ENCODE results near the gene MPI.
"Not testable (repeated sequence)": the region's sequence is repeated elsewhere in the genome, so short reads cannot be mapped to it uniquely, and the experiment has no call there.

Gene MPI

DNA sequence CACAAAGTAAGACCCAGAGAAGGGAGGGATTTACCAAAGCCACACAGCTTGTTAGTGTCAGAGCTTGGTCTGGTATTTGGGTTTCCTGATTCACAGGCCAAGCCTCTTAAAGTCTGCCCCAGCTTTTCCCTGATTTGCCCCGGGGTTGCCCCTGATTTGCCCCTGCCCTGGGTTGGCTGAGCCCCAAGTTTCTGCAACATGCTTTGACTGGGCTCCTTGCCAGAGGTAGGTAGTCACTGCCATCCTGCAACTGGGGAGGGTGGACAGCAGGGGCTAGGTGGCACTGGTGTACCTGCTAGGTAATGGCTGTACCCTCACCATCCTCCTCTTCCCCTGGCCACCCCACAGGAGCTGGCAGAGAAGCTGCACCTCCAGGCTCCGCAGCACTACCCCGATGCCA lies 2.5 kb downstream of the MPI start:
- no peak for TF ChIP-seq POLR2A (IDR thresholded peaks at IDR 0.05; ENCODE audit: low read depth, low read length)

DNA sequence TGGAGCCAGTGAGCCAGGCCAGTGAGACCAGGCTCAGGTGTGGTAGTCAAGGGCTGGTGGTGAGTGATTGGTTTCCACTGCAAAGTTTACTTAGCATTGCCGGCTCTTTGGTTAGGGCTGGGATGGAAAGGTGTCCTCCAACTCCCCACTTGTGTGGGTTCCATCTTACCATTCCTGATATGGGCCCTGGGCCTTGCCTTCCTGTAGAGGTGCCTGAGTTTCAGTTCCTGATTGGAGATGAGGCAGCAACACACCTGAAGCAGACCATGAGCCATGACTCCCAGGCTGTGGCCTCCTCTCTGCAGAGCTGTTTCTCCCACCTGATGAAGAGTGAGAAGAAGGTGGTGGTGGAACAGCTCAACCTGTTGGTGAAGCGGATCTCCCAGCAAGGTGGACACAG lies 3.1 kb downstream of the MPI start:
- DNase-seq (ENCODE audit: insufficient read length, low spot score), result no peak
- no peak for FAIRE-seq

More for the DNA sequence above, 2.5 kb downstream of the MPI start:
- FAIRE-seq, result no peak
- no peak for DNase-seq (ENCODE audit: insufficient read length, low spot score)

GRCh38 chr15:74893627-74894026 lies 3.8 kb downstream of the MPI start:
- FAIRE-seq, result no peak
- TF ChIP-seq POLR2A (IDR thresholded peaks at IDR 0.05; ENCODE audit: low read depth, low read length), result no peak
- no peak for DNase-seq (ENCODE audit: insufficient read length, low spot score)

More for the DNA sequence above, 3.1 kb downstream of the MPI start:
- no peak for TF ChIP-seq POLR2A (IDR thresholded peaks at IDR 0.05; ENCODE audit: low read depth, low read length)

GRCh38 chr15:74894383-74894782 lies 4.5 kb downstream of the MPI start:
- not testable (repeated sequence) for DNase-seq (ENCODE audit: insufficient read length, low spot score); FAIRE-seq

DNA sequence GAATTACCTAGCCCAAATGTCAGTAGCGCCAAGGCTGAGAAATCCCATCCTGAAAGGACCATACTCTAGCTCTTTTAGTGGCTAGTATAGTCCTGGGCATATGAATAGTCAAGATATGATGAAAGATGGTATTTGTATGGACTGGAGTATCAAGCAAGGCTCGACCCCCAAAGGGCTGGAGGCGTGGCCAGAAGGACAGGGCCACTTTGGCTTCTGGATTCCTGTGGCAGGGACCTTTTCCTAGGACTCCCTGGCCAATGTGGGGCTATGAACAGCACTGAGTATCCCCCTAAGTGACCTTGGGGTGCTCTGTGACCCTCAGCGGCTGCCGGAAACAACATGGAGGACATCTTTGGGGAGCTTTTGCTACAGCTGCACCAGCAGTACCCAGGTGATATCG lies 6.0 kb downstream of the MPI start:
- DNase-seq (ENCODE audit: insufficient read length, low spot score), result no peak
- no peak for FAIRE-seq
- TF ChIP-seq POLR2A (IDR thresholded peaks at IDR 0.05; ENCODE audit: low read depth, low read length), result no peak

- no peak for TF ChIP-seq POLR2A (IDR thresholded peaks at IDR 0.05; ENCODE audit: low read depth, low read length)
- no peak for DNase-seq (ENCODE audit: insufficient read length, low spot score)
- FAIRE-seq, result no peak
These were observed 6.5 kb downstream of the MPI start for GRCh38 chr15:74896316-74896715.

DNA sequence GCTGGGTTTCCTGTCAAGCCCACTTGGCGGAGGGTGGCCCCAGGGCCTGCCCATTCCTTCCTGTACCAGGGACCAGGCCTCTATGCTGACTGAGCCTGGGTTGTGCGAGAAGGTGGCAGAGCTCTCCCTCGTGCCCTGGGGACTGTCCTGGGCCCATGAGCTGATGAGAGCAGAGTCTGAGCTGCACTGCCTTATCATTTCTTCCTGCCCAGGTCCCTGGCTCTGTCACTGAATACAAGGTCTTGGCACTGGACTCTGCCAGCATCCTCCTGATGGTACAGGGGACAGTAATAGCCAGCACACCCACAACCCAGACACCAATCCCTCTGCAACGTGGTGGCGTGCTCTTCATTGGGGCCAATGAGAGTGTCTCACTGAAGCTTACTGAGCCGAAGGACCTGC lies 7.5 kb downstream of the MPI start:
- DNase-seq (ENCODE audit: insufficient read length, low spot score) (no peak), FAIRE-seq (no peak)
- TF ChIP-seq POLR2A (IDR thresholded peaks at IDR 0.05; ENCODE audit: low read depth, low read length), result no peak

DNA sequence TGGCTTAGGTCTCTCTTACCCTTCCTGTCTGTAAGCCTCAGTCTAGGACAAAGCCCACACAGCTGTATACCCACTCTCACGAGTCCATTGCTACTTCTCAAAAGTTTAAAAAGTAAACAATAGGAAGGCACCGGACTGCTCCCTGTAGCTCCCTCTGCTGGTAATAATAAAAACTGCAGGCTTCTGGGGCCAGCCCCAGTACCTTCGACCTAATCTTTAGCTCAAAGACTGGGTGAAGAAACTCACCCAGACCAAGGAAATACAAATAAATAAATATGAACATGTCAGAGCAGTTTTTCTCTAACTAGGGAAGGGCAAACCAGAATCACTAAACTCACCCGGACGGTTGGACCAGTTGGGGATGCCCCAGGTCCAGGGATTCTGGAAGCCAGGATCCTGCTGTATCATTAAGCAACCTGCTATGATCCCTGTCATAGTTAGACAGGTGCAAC lies 11.8 kb downstream of the MPI start:
- FAIRE-seq, result no peak
- peak; percentile 51 for DNase-seq (ENCODE audit: insufficient read length, low spot score)
- TF ChIP-seq POLR2A (IDR thresholded peaks at IDR 0.05; ENCODE audit: low read depth, low read length), result no peak

- no peak for TF ChIP-seq POLR2A (IDR thresholded peaks at IDR 0.05; ENCODE audit: low read depth, low read length)
- no peak for DNase-seq (ENCODE audit: insufficient read length, low spot score)
- FAIRE-seq, result no peak
These were observed 12.6 kb downstream of the MPI start for GRCh38 chr15:74902295-74903075.

DNA sequence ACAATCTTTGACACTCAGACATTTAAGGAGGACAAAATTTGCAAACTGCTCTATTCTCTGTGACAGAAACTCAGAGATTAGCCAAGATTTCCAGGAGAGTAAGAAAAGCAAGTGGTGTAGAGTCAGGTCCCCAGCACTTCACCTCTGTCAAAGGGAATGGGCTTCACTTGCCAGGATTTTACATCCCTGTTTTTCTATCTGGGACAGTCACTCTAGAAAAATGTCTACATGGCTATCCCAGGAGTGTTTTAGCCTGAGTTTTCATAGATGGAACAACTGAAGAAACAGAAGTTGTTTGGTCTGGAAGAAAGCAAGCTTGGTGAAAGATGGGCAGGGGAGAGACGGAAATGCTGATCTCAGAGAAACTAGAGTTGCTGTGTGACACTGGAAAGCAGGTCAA lies 13.8 kb downstream of the MPI start:
- no peak for TF ChIP-seq POLR2A (IDR thresholded peaks at IDR 0.05; ENCODE audit: low read depth, low read length)
- FAIRE-seq (no peak), DNase-seq (ENCODE audit: insufficient read length, low spot score) (no peak)

GRCh38 chr15:74904190-74904805 lies 14.5 kb downstream of the MPI start:
- no peak for DNase-seq (ENCODE audit: insufficient read length, low spot score)
- TF ChIP-seq POLR2A (IDR thresholded peaks at IDR 0.05; ENCODE audit: low read depth, low read length), result no peak

DNA sequence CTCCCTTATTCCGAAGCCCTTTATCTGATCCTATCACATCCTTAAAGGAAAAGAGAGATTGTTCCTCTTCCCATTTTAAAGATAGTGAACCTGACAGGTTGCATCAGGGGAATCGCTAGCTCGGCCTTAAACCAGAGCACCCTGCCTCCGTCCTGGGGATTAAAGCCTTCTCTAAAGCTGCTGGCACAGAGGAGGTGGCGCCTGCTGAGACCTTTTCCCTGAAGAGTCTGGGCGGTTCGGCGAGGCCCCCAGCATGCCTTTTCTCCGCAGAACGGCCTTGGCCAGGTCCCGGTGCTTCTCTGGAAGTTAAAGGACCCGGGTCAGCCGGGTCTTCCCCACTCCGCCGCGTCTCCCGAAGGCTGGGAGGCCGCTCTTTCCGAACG lies 16.2 kb downstream of the MPI start:
- no peak for TF ChIP-seq POLR2A (IDR thresholded peaks at IDR 0.05; ENCODE audit: low read depth, low read length)
- DNase-seq (ENCODE audit: insufficient read length, low spot score) (no peak), FAIRE-seq (no peak)

More at GRCh38 chr15:74904190-74904805, 14.5 kb downstream of the MPI start:
- no peak for FAIRE-seq

DNA sequence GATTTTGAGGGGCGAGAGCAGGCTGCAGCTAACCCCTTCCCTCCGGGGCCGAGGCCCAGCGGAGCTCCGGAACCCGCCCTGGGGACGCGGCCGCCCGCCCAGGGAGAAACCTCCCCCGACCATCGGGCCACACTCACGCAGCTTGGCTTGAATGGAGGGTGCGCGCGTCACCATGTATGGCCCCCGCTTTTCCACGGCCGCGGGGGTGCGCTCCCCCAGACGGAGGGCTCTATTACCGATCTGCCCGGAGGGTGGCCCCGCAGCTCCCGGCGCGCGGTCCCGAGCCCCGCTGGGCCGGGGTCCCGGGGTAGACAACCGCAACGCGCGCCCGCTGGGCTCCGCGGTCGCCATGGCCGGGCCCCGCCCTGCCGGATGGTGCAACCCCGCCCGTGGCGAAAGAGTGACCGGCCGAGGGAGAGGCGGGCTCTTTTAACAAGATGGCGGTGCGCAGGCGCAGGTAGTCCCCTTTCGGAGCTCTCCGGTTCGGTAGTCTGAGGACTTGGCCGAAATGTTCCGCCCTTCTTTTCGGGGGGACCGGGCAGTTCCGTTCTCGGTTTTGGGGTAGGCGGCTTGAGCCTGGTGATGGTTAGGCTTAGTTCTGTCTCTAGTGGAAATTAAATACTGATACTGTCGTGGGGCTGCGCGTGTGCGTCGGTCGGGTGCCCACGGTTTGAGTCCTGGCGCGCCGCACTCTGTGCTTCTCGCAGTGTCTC lies 16.8 kb downstream of the MPI start, which contains the start of gene FAM219B:
Gene FAM219B (minus strand): TSS at position 402 of the 713 bp plus-strand sequence. CDS start 51 bp downstream, at position 351.
- FAIRE-seq, result no peak
- TF ChIP-seq POLR2A (IDR thresholded peaks at IDR 0.05; ENCODE audit: low read depth, low read length), result peak; percentile 82

DNA sequence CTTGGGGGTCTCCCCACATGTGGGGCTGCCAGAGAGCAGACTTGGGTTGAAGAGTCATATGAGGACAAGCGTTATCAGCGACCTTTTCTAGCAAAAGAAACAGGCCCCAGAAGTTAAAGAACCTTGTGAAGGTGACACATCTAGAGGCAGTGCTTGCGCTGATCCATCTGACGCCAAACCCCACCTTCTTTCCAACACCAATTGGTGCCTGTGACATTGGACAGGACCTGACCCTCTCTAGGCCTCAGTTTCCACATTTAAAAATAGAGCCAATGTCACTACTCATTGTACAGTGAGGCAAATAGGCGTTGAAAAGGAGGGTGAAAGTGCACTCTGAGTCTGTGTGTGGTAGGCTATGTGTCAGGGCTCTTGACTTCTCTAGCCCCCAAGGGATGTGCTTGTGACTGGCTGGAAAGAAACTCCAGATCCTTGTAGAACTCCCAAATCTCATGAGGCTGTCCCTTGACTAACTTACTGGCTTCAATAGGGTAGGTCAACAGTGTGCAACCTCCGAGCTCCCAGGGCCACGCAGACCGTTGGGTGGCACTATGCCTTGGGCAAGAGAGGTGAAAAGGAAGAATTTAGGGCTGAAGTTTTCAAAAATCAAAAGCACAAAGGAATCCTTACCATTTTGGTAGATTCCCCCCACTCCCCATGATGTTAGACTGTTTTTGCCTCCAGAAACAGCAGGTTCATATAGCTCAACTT lies 17.5 kb downstream of the MPI start:
- FAIRE-seq (no peak), DNase-seq (ENCODE audit: insufficient read length, low spot score) (no peak)
- TF ChIP-seq POLR2A (IDR thresholded peaks at IDR 0.05; ENCODE audit: low read depth, low read length), result no peak

More for the DNA sequence above, 16.8 kb downstream of the MPI start, which contains the start of gene FAM219B:
- peak; percentile 86 for DNase-seq (ENCODE audit: insufficient read length, low spot score)

All from H54 (cell line).